GM21526 (cell line): ENCODE results near the gene WNT3A.
A peak's percentile ranks its signal among the peaks of the same experiment; 100 is the strongest.

Source experiments
- ATAC-seq: cut with Tn5 transposase; IDR thresholded peaks from one replicate; pipeline ENCODE4 v1.9.1; 2021; ENCODE audit warnings: moderate library complexity; ENCODE audit not compliant: unreplicated experiment, low FRiP score

Gene WNT3A

GRCh38 chr1:228109073-228109961 lies 102.5 kb downstream of the WNT3A start, which contains the start of gene MRPL55:
MRPL55 (minus strand) TSS chr1:228109299; CDS start chr1:228108260, 1,039 bp downstream.
- ATAC-seq: peak; percentile 79

- ATAC-seq: no peak
These were observed 103.2 kb downstream of the WNT3A start for GRCh38 chr1:228109962-228110488.

- ATAC-seq: no peak
These were observed 103.8 kb downstream of the WNT3A start for GRCh38 chr1:228110556-228110955.
